GM18861 (cell line): Measurements from ENCODE around the gene LIMCH1.
"Not testable (repeated sequence)": the region's sequence is repeated elsewhere in the genome, so short reads cannot be mapped to it uniquely, and the experiment has no call there.

Source experiments
- ATAC-seq: cut with Tn5 transposase; IDR thresholded peaks from one replicate; pipeline ENCODE4 v1.9.1; 2021; ENCODE audit not compliant: unreplicated experiment

Gene LIMCH1, protein sequence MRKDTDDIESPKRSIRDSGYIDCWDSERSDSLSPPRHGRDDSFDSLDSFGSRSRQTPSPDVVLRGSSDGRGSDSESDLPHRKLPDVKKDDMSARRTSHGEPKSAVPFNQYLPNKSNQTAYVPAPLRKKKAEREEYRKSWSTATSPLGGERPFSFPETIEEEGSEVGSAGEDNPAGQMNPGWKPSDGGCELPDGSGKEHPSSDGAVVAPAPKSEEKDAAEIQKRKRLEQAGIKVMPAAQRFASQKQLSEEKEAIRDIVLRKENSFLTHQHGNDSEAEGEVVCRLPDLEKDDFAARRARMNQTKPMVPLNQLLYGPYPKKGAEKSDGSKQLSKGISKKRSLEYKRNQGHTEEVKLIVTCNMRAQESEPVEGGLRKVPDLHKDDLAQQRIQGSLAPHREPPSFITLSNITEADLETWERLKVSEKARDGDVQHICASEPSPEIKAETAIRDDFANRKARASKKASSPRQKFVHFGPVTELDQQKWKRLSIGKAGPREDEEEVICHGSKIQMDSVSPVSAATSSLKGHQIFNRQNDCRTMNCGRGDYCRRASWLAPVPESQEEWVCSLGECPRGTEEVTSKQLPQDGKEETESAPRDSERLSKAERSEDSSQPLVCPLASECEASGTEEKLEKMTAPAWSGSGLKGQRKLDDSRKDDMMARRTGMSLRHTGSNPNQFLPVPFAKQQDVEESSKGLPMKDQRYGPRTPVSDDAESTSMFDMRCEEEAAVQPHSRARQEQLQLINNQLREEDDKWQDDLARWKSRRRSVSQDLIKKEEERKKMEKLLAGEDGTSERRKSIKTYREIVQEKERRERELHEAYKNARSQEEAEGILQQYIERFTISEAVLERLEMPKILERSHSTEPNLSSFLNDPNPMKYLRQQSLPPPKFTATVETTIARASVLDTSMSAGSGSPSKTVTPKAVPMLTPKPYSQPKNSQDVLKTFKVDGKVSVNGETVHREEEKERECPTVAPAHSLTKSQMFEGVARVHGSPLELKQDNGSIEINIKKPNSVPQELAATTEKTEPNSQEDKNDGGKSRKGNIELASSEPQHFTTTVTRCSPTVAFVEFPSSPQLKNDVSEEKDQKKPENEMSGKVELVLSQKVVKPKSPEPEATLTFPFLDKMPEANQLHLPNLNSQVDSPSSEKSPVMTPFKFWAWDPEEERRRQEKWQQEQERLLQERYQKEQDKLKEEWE (N-terminal part only)

DNA sequence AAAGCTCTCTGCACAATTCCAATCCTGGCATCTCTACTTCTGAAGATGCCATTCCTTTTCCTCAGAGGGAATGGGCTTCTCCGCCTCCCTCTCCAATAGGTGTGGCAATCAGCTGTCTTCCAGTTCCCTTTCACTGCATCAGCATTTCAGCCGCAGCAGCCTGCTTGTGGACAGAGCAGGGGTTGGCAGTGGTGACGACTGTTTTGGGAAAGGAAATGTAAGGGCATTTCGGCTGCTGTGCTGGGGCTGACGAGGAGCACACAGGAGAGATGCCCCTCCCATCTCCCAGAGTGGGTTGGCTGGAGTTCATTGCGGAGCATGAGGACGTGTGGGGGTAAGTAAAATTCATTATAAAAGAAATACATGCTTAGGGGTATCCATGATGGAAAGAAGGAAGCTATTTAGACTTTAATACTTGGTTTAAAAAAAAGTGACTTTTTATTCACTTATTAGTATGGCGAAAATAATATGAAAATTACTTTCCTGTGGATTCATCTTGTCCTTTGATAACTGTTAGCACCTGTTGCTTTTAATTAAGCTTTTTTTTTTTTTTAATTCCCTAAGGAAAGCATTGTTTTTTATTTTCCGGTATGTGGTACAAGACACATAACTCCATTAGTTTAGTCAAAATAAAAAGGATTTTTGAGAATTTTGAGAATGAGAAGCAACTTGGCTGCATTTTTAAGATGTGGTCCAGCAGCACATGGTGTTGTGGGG lies at the start of gene LIMCH1:
TSS of gene LIMCH1 (plus strand) at position 141 of the 717 bp plus-strand sequence. CDS start 67,839 bp downstream, outside the sequence.
- no peak for ATAC-seq

DNA sequence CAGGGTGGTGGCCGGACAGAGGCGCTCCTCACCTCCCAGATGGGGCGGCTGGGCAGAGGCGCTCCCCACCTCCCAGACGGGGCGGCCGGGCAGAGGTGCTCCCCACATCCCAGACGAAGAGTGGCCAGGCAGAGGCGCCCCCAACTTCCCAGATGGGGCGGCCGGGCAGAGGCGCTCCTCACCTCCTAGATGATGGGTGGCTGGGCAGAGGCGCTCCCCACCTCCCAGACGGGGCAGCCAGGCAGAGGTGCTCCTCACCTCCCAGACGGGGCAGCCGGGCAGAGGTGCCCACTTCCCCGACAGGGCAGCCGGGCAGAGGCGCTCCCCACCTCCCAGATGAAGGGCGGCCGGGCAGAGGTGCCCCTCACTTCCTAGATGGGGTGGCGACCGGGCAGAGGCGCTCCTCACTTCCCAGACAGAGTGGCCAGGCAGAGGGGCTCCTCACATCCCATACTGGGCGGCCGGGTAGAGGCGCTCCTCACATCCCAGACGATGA lies 46.8 kb upstream of the LIMCH1 start:
- not testable (repeated sequence) for ATAC-seq

DNA sequence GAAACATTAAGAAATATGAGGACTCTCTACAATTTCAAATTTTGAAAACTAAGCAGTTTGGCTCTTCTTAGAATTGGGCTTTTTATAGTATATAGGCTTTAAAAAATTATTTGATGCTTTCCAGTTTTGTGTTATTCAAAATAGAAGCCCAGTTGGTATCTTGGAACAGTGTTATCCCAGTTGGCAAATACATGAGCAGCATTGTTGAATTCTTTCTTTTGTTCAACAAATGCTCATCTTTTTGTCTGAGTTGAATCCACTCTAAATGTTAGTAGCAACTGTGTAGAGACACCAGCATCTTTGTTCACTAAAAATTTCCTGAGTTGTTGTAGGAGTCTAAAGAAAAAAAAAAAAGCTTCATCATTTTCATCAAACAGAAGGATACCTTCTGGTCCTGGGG lies 41.0 kb upstream of the LIMCH1 start:
- no peak for ATAC-seq

DNA sequence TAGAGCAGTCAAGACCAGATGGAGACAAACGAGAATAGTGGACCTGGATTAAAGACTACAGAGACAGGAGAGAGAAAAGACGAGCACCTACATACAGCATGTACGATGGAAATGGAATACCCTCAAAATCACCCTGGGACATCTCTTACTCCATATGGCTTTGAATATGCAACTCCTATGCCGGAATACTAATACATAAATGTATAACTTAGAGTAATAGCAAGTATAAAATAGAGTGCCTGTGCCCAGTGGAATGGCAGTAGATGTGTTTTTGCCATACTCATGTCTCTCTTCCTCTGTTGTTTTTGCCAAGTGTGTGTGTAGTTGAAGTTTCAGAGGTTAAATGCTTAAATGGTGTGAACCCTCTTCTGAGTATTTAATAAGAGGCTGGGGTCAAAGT lies 39.8 kb upstream of the LIMCH1 start:
- ATAC-seq = no peak

DNA sequence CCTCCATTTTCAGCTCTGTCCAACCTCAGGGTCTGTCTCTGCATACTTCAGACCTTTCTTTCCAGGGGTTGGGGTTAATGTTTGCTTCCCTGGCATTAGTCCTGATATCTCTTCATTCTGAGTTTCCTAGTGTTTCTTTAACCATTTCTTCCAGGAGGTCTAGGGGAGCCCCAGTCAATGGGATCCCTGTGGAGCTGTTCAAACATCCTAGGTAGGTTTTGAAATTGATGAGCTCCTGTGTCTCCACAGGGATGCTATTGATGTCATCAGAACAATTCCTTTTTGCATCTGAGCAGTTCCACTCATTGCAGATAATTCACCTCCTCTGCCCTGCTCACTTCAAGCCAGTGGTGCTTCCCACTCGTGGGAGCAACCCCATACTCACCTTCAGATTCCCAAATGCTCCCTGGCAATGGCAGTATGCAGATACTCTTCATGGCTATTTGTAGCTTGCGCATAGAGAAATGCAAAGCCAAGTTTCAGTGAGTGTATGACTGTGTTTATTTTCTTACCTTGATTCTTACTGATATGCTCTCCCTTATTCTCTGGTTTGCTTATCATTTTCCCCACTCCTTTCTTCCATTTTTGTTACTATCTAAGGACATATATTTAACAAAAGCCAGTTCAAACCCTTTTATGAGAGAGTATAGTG lies 33.7 kb upstream of the LIMCH1 start:
- no peak for ATAC-seq

DNA sequence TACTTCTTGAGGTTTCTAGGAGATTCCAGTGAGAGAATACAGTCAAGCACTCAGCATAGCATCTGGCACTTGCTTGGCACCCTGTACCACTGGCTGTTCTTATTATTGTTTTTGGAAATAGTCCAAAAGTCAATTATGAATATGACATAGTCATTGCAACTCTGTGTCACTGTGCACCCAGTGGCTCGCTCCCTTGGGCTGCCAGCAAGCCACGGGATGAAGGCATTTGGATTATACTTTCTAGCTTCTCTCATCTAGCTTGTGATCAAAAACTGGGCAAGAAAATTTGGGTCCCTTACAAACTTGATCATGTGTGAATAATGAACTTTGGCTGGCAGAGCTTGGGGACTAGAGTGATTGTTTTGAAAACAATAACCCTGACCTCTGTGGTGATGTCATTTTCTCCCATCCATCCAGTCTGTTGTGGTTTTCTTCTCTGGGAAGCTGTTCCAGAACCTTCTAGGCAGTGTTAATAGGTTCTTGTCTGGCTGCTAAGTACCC lies 32.7 kb upstream of the LIMCH1 start:
- no peak for ATAC-seq

DNA sequence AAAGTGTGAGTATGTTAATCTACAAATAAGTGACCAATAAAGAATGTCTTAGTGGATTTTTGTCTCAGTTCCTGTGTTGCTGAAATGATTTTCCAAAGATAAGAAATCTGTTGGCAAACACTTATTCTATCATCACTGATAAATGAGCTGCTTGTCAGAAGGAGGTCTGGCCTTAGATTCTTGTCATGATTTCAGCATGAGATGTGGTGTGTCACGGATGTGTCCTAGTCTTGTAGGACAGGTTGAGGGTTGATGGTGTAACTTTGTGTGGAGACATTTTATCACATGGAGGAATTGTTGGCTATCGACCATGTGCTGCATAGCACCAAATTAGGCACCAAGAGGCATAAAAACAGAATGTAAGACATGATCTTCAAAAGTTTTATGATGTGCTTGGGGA lies 31.8 kb upstream of the LIMCH1 start:
- no peak for ATAC-seq

DNA sequence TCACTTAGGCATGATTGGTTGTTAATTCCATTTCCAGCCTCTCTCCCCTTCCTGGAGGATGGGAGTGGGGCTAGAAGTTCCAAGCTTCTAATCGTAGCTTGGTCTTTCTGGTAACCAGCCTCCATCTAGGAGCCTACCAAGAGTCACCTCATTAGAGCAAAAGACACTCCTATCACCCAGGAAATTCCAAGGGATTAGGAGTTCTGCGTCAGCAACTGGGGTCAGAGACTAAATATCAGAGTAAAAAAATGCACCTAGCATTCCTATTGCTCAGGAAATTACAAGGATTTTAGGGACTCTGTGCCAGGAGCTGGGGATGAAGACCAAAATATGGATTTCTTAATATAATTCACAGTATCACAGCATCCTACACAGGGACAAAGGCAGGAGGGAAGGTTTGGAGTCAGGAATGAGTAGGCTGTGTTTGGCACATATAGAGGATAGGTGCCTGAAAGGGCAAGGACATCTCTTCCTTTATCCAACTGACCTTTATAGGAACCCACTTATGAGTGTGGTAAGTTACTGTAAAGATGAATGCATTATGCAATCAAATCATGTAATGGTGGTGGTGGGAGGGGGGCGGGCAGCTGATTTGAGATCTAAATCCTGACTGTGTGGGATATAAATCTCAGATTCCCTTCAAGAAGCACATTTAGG lies 30.5 kb upstream of the LIMCH1 start:
- no peak for ATAC-seq

DNA sequence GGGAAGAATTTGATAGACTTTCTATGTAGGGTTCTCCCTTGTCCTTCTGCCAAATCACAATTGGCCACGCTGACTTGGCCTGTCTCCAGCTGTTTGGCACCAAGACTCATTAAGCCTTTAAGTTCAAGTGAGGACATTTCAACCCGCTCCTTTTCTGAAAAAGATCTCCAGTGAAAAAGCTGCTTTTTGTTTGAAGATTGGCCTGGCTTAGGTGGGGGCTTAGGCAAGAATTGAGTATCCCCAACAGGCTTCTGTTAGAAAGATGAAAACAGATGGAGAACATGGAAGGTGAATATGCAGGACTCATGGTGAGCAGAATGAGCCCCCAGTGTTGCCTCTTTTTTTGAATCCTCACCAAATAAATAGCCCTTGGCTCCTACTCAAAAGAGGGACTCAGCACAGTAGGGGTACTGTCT lies 28.5 kb upstream of the LIMCH1 start:
- ATAC-seq = no peak

DNA sequence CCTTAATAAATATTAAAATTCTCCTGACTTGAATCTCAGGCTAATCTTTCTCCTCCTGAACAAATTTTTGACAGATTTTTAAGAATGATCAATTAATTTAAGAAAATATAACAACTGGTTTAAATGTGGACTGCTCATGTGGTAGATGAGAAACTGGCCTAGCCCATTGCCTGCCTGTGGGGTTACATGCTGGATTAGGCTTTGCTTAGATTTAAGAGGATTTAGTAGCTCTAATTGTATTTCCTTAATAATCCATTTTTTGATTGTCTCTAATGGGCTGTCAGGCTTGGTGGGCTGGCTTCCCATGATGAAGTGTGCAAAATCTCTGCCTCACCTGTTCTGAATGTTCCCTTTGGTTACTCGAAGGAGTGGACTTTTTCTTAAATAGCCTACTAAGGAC lies 27.8 kb upstream of the LIMCH1 start:
- no peak for ATAC-seq

DNA sequence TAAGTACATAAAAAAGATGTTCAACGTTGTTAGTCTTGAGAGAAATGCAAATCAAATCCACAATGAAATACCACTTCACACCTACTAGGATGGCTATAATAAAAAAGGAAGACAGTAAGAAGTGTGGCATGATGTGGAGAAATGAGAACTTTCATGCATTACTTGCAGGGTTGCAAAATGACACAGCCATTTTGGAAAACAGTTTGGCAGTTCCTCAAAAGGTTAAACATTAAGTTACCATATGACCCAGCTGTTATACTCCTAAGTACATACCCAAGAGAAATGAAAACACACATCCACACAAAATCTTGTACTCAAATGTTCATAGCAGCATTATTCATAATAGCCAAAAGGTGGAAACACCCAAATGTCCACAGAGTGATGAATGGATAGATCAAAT lies 25.8 kb upstream of the LIMCH1 start:
- no peak for ATAC-seq

DNA sequence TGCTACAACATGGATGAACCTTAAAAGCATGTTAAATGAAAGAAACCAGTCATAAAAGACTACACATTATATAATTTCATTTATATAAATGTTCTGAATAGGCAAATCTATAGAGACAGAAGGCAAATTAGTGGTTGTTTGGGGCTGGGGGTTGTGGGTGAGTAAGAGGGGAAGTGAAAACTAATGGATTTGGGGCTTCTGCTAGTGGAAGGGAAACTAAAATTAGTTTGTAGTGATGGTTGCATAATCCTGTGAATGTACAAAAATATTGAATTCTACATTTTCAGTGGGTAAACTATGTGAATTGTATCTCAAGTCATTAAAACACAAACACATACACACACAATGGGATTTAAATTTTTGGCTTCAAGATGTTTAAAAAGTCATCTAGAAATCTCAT lies 25.4 kb upstream of the LIMCH1 start:
- no peak for ATAC-seq

DNA sequence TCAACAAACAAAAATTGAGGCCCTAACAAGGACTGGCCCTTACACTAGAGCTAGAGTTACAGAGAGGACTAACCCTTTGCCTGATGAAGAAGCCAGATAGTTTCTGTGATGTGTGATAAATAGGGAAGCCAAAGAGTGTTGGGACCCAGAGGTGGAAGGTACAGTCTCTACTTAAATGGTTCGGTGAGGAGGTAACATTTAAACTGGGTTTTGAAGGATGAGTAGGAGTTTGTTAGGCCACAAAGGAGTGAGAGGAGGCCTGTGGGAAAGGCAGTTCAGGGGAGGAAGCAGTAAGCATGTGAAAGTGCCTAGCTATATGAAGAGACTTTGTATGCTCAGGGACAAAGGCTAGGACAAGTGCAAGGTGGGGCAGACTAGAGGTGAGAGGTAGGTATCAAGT lies 23.8 kb upstream of the LIMCH1 start:
- ATAC-seq = no peak

DNA sequence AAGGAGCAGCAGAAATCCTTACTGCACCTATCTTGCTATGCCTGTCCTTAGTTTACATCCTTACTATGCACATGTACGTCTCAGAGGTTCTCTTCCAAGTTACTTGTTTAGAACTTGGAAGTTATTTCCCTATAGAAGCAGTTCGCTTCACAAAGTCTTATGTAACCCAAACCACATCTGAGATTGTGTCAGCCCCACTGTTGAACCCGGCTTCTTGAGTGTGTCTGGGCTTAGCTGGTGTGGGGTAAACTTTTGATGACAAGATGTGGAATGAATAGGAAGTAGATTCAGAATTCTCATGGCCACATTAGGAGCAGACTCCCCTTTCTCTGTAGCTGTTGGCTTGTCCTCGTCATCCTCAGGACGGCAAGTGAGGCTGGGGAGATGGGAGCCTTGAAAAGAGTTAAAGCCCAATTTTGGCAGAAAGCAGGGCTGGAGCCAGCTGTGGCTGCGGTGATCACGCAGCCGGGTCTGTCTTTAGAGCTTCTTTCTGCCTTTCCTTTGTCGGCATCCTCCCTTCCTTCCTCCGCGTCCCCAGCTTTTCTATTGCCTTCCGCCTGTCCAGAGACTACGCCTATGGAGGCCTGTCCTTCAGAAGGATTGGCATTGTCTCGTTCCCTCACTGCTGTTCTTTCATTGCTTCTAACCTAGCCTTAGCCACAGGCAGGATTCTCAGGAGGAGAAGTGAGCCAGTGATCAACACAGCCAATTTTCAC lies 23.0 kb upstream of the LIMCH1 start:
- ATAC-seq = no peak

DNA sequence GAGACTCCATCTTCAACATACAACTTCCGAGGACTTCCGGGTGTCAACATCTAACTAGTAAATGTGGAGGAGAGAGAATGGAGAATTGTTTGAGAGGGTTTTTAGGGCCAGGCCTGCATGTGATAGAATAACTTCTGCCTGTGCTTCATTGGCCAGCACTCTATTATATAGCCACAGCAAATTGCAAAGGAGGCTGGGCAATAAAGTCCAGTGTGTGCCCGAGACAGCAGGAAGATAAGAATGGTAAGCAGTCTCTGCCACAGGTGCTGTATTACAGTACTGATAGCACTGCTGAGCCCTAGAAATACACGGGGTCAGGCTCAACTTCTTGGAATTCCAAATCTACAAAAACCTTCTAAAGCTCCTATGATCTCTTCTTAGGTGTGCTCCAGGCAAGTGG lies 20.8 kb upstream of the LIMCH1 start:
- ATAC-seq = no peak

DNA sequence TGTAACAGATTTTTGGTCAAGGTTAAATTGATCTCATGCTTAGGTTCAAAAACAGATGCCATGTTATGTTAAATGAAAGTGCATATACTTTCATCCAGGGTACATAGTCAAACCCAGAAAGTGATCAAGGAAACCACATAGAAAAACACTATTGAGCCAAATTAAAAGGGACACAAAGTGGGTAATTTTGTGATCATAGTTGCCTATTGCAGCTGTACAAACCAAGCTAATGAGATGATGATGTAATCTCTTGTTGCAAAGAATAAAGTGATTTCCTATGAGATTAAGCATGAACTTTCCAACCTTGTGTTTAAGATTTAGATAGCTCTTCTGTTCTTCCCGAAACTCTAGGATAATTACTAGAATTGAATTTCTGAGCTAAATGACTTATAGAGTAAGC lies 20.2 kb upstream of the LIMCH1 start:
- no peak for ATAC-seq

DNA sequence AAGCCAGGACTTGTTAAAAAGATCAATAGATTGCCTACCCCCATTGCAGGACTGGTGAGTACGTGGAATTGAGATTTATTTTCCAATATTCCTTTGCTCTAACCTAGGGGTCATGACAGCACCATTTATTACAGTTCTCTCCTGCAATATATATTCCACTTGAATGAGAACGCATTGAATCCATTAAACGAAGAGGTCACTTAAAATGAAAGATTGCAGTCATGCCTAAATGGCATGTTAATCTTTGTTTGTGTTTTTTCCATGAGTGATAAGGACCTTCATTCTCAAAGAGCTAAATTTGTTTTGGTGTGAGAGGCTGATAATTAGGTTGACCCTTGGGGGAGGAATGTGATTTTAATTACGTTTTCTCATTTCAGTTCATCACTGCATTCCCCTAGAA lies 13.5 kb upstream of the LIMCH1 start:
- no peak for ATAC-seq

DNA sequence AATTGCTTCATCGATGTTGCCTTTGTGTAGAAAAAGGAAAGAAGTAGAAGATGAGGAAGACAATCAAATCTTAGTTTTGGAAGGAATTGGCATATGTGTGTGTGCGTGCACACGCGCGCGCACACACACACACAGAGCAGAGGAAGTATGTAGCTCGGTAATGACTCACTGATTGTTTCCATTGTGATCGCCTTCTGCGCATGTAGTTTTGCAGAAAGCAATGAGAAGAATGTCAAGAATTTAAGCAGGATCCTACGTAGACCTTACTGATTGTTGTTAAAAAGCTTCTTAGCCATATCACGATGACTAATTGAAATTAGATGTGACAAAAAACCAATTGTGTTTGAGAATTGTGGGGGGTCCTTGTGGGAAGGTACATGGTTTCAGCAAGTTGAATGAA lies 12.8 kb upstream of the LIMCH1 start:
- ATAC-seq = no peak

DNA sequence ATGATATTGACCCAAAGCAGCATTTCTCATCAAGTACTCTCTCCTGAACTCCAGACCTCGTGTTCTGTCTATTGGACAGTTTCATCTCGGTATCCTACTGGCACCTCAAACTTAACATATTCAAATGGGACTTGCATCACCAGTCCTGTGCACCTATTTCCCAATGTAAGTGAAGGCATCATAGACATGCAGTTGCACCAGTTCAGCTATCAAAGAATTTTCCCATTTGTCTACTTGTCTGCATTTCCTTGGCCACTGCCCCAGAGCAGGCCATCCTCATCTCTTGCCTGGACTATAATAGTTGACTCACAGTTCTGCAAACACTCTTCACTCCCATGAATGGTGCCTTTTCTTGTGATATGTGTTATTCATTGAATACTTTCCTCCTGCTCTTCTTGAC lies 11.3 kb upstream of the LIMCH1 start:
- no peak for ATAC-seq
